OCI-LY3 (cell line): ENCODE data around the gene SLC22A14.

ENCODE experiments used
- EZH2phosphoT487 ChIP-seq: fragments of 200-600 bp; shearing (Covaris generic); IDR thresholded peaks from 2 replicates; pipeline ENCODE4 v1.6.1; 2018; ENCODE audit warnings: antibody characterized with exemption, mixed run types, low read depth
- TF ChIP-seq, protein P1 (sequence below): fragments of 200-600, 300-600 bp; sonication (generic); IDR thresholded peaks from 2 replicates; pipeline ENCODE4 v1.5.1; 2014; ENCODE audit warnings: antibody characterized with exemption, low read length, low read depth

DNA sequence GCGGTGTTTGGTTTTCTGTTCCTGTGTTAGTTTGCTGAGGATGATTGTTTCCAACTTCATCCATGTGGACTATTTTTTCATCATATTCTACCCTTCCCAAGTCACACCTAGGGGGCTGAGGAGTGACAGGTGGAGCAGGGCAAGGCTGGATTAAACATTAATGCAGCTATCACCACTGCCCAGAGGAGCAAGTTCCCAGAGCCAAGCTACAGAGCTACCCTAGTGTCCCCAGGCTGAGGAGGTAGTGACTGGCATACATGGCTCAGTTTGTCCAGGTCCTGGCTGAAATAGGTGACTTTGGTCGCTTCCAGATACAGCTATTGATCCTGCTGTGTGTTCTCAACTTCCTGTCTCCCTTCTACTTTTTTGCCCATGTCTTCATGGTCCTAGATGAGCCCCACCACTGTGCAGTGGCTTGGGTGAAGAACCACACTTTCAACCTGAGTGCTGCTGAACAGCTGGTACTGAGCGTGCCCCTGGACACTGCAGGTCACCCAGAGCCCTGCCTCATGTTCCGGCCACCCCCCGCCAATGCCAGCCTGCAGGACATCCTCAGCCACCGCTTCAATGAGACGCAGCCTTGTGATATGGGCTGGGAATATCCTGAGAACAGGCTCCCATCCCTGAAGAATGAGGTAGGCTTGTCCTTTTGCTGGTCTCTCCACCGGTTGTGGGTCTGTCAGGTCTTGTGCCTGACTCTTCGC, 16.3 kb upstream of the SLC22A14 start, which contains the start of gene SLC22A13:
- TF ChIP-seq, protein P1, sequence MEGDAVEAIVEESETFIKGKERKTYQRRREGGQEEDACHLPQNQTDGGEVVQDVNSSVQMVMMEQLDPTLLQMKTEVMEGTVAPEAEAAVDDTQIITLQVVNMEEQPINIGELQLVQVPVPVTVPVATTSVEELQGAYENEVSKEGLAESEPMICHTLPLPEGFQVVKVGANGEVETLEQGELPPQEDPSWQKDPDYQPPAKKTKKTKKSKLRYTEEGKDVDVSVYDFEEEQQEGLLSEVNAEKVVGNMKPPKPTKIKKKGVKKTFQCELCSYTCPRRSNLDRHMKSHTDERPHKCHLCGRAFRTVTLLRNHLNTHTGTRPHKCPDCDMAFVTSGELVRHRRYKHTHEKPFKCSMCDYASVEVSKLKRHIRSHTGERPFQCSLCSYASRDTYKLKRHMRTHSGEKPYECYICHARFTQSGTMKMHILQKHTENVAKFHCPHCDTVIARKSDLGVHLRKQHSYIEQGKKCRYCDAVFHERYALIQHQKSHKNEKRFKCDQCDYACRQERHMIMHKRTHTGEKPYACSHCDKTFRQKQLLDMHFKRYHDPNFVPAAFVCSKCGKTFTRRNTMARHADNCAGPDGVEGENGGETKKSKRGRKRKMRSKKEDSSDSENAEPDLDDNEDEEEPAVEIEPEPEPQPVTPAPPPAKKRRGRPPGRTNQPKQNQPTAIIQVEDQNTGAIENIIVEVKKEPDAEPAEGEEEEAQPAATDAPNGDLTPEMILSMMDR, result no peak
- TF ChIP-seq EZH2phosphoT487, result no peak
